ENCODE data around the gene ICAM4. TPM values are rescaled to one million over a fixed set of nuclear protein-coding genes. Genes with fewer than 3 reads are reported as not detected.
"Not testable (repeated sequence)": the region's sequence is repeated elsewhere in the genome, so short reads cannot be mapped to it uniquely, and the experiment has no call there.

ICAM4 gene
- total RNA-seq, 2 experiments from 2014 or later: 0.99 to 1.1 TPM

DNA sequence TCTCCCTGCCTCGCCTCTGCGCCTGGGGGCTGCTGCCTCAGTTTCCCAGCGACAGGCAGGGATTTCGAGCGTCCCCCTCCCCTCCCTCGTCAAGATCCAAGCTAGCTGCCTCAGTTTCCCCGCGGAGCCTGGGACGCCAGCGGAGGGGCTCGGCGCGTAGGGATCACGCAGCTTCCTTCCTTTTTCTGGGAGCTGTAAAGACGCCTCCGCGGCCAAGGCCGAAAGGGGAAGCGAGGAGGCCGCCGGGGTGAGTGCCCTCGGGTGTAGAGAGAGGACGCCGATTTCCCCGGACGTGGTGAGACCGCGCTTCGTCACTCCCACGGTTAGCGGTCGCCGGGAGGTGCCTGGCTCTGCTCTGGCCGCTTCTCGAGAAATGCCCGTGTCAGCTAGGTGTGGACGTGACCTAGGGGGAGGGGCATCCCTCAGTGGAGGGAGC is 16.6 kb upstream of the ICAM4 start:
- H3K27me3 Mint-ChIP-seq (ENCODE audit: low read depth): no peaks in the 10 kb centered on the region
- peak; percentile 87 for DNase-seq
- H3K36me3 Mint-ChIP-seq (ENCODE audit: low read depth): peaks cover 11% of the 10 kb centered on the region
- ChIA-PET CTCF (interaction anchor here (0.7 to 10.8 kb wide), 20 partner anchors 10 to 185 kb away, joined by 3 to 383 read pairs (median 7); partner anchors contain the start of genes CDC37, ICAM4, ICAM5 and PDE4A), POLR2A (interaction anchor here (1.2 to 4.0 kb wide), 16 partner anchors 8 to 148 kb away, joined by 3 to 54 read pairs (median 9); partner anchors contain the start of genes CDC37, DNMT1, ICAM4 and ICAM5)
- H3K4me3 Mint-ChIP-seq: peak overlapping the region; percentile 82
- peaks cover 40% of the 10 kb centered on the region for H3K4me1 Mint-ChIP-seq (ENCODE audit: low read depth)
- peak overlapping the region; percentile 93 for H3K27ac Mint-ChIP-seq
- no peaks in the 10 kb centered on the region for H3K9me3 Mint-ChIP-seq (ENCODE audit: insufficient read depth)
- ATAC-seq: peak; percentile 70

DNA sequence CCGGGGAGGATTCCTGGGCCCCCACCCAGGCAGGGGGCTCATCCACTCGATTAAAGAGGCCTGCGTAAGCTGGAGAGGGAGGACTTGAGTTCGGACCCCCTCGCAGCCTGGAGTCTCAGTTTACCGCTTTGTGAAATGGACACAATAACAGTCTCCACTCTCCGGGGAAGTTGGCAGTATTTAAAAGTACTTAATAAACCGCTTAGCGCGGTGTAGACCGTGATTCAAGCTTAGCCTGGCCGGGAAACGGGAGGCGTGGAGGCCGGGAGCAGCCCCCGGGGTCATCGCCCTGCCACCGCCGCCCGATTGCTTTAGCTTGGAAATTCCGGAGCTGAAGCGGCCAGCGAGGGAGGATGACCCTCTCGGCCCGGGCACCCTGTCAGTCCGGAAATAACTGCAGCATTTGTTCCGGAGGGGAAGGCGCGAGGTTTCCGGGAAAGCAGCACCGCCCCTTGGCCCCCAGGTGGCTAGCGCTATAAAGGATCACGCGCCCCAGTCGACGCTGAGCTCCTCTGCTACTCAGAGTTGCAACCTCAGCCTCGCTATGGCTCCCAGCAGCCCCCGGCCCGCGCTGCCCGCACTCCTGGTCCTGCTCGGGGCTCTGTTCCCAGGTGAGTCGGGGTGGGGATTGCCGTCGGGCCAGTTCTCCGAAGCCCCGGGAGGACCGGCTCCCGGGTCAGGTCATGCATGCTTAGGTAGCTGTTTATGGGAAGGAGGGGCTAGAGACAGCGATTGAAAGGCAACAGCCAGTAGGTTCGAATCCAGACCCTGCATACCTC is 15.9 kb upstream of the ICAM4 start, which contains the start of gene ICAM1:
TSS of gene ICAM1 (plus strand) at position 505 of the 779 bp plus-strand sequence. CDS start at position 545, 40 bp downstream.
- H3K27ac Mint-ChIP-seq: peak within 1 kb of the TSS; percentile 93
- ATAC-seq (peak; percentile 68), DNase-seq (peak; percentile 88)
- H3K27me3 Mint-ChIP-seq (ENCODE audit: low read depth): no peaks in the 10 kb centered on the region
- ChIA-PET POLR2A (interaction anchor here (0.6 to 4.0 kb wide), 23 partner anchors 8 to 284 kb away, joined by 3 to 54 read pairs (median 6); partner anchors contain the start of genes CDC37, DNMT1, ICAM4 and ICAM5), CTCF (interaction anchor here (0.7 to 10.8 kb wide), 26 partner anchors 9 to 340 kb away, joined by 3 to 383 read pairs (median 6); partner anchors contain the start of genes CDC37, ICAM4, ICAM5 and PDE4A)
- H3K4me3 Mint-ChIP-seq: peak within 1 kb of the TSS; percentile 82
- H3K36me3 Mint-ChIP-seq (ENCODE audit: low read depth): peaks cover 14% of the 10 kb centered on the region
- no peaks in the 10 kb centered on the region for H3K9me3 Mint-ChIP-seq (ENCODE audit: insufficient read depth)
- H3K4me1 Mint-ChIP-seq (ENCODE audit: low read depth): peaks cover 40% of the 10 kb centered on the region

DNA sequence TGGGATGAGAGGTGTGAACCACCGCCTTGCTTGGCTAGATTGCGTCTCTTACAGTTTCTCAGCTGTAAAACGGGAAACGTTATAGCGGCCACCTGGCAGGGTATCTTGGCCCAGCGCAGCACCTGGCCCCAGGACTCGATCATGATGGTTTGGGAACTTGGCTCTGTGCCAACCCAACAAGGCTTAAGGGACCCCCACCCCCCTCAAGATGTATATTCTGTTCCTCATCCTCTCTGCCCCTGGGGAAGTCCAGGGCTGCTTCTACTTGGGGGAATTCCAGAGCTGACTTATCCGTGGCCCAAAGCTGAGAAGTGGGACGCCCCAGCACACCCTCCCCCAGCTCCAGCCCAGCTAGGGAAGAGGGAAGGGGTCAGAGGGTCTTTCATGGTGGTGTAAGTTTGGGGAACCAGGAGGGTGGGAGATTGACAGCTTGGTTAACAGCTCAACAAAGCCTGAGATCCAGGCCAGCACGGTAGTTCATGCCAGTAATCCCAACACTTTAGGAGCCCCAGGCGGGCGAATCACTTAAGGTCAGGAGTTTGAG is 15.1 kb upstream of the ICAM4 start:
- Mint-ChIP-seq H3K4me3 (peak overlapping the region; percentile 82), H3K27me3 (ENCODE audit: low read depth) (no peaks in the 10 kb centered on the region), H3K9me3 (ENCODE audit: insufficient read depth) (no peaks in the 10 kb centered on the region), H3K36me3 (ENCODE audit: low read depth) (peaks cover 14% of the 10 kb centered on the region), H3K27ac (peak overlapping the region; percentile 93), H3K4me1 (ENCODE audit: low read depth) (peaks cover 40% of the 10 kb centered on the region)
- ChIA-PET CTCF (interaction anchor here (0.7 to 10.8 kb wide), 20 partner anchors 8 to 341 kb away, joined by 3 to 383 read pairs (median 7); partner anchors contain the start of genes CDC37, ICAM4, ICAM5 and PDE4A), POLR2A (interaction anchor here (0.6 to 4.0 kb wide), 22 partner anchors 8 to 290 kb away, joined by 3 to 54 read pairs (median 5); partner anchors contain the start of genes CDC37, ICAM4, ICAM5 and RAVER1)
- DNase-seq (peak; percentile 37), ATAC-seq (peak; percentile 0)

DNA sequence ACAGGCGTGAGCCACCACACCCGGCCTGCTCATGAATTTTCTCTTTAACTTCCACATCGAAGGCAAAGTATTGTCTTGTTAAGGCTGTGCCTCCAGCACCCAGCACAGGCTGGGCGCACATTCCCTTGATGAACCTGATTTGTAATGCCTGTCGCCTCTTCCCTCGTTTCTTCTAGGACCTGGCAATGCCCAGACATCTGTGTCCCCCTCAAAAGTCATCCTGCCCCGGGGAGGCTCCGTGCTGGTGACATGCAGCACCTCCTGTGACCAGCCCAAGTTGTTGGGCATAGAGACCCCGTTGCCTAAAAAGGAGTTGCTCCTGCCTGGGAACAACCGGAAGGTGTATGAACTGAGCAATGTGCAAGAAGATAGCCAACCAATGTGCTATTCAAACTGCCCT is 12.2 kb upstream of the ICAM4 start:
- CTCF ChIA-PET: interaction anchor here (1.2 to 10.8 kb wide), 2 partner anchors 15 to 111 kb away, joined by 9 to 383 read pairs; partner anchors contain the start of gene TYK2
- Mint-ChIP-seq H3K4me3 (no peak overlapping the region), H3K27me3 (ENCODE audit: low read depth) (no peaks in the 10 kb centered on the region), H3K27ac (peak overlapping the region; percentile 4), H3K9me3 (ENCODE audit: insufficient read depth) (no peaks in the 10 kb centered on the region), H3K4me1 (ENCODE audit: low read depth) (peaks cover 48% of the 10 kb centered on the region), H3K36me3 (ENCODE audit: low read depth) (peaks cover 26% of the 10 kb centered on the region)
- DNase-seq: no peak
- POLR2A ChIA-PET: no interaction called here
- no peak for ATAC-seq

DNA sequence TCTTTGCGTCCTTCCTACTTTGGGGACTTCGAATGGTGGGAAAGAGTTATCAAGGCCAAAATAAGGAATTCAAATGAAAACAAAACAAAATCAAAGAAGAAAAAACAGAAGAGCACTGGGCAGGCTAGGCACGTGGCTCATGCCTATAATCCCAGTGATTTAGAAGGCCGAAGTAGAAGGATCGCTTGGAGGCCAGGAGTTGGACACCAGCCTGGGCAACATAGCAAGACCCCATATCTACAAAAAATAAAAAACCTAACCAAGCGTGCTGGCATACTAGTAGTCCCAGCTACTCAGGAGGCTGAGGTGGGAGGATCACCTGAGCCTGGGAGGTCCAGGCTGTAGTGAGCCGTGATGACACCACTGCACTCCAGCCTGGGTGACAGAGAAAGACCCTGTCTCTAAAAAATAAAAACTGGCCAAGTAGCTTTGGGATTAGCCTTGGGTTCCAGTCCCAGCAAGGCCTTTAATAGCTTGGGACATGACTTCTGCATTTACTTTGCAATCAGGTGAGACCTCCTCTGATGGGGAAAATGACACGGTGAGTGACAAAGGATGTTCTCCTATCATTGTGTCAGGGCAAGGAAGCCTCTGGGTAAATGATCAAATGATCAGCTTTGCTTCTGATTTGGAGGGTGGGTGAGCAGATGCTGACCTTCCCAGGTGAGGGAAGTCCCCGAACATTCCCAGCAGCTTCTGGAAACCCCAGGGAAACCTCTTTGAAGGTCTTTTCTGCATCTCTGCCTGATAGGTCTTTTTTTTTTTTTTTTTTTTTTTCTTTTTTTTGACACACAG is 8.8 kb upstream of the ICAM4 start:
- CTCF ChIA-PET: interaction anchor here (1.0 to 3.3 kb wide), 4 partner anchors 9 to 111 kb away, joined by 3 to 15 read pairs (median 6); no protein-coding TSS in a partner anchor
- Mint-ChIP-seq H3K4me3 (no peak overlapping the region), H3K9me3 (ENCODE audit: insufficient read depth) (no peaks in the 10 kb centered on the region), H3K36me3 (ENCODE audit: low read depth) (peaks cover 34% of the 10 kb centered on the region), H3K27me3 (ENCODE audit: low read depth) (no peaks in the 10 kb centered on the region), H3K4me1 (ENCODE audit: low read depth) (peaks cover 33% of the 10 kb centered on the region), H3K27ac (no peak overlapping the region)
- ATAC-seq (no peak), DNase-seq (no peak)
- POLR2A ChIA-PET: interaction anchor here (1.9 to 3.2 kb wide), 2 partner anchors 8 to 9 kb away, joined by 6 to 16 read pairs; partner anchors contain the start of genes ICAM1 and ICAM4

DNA sequence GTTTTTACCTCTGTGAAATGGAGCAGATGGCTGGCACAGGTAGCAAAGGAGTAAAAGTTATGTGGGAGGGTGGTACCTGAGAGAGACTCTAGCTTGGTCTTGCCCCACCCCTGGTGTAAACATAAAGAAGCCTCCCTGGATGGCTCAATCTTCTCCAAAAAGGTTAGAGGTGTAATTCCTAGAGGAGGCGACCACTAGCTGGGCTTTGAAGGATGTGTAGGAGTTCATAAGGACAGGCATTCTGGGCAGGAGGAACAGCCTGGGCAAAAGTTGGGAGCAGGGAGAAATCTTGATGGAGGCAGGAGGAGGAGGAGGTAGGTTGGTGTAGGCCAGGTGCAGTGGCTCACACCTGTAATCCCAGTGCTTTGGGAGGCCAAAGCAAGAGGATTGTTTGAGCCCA is 7.8 kb upstream of the ICAM4 start:
- DNase-seq (no peak), ATAC-seq (no peak)
- CTCF ChIA-PET: interaction anchor here (1.3 to 3.3 kb wide), 4 partner anchors 8 to 110 kb away, joined by 4 to 15 read pairs (median 12); partner anchors contain the start of gene ICAM1
- H3K36me3 Mint-ChIP-seq (ENCODE audit: low read depth): peaks cover 41% of the 10 kb centered on the region
- no peaks in the 10 kb centered on the region for H3K9me3 Mint-ChIP-seq (ENCODE audit: insufficient read depth)
- peaks cover 35% of the 10 kb centered on the region for H3K4me1 Mint-ChIP-seq (ENCODE audit: low read depth)
- no peaks in the 10 kb centered on the region for H3K27me3 Mint-ChIP-seq (ENCODE audit: low read depth)
- H3K4me3 Mint-ChIP-seq: no peak overlapping the region
- peak overlapping the region; percentile 70 for H3K27ac Mint-ChIP-seq
- POLR2A ChIA-PET: interaction anchor here (3.2 kb wide), 1 partner anchor 9 kb away, joined by 16 read pairs; the partner anchor contains the start of gene ICAM1

DNA sequence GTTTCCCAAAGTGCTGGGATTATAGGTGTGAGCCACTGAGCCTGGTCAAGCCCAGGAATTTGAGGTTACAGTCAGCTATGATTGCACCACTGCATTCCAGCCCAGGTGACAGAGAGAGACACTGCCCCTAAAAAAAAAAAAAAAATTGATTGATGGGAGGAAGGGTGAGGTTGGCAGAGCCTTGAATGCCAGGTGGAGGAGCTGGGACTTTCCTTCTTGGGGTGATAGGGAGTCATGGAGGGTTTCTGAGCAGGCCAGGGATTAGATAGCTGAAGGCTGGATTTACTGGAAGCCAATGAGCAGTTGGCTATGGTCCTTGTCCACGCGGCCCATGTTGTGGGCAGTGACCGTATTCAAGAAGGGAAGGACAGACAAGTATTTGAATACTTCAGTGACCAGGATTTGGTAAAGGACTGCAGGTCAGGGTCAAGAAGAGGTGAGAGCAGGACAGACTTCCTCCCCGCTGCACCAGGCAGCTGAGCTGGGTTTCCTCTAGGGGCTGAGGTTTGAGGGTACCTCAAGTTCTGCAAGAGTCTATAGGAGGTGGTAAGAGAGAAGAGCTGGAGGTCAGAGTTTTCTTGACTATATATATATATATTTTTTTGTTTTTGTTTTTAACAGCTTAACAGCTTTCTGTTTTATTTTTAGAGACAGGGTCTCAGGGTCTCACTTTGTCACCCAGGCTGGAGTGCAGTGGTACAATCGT is 6.9 kb upstream of the ICAM4 start:
- peak; percentile 60 for ATAC-seq
- H3K27me3 Mint-ChIP-seq (ENCODE audit: low read depth): no peaks in the 10 kb centered on the region
- no peak overlapping the region for H3K4me3 Mint-ChIP-seq
- peaks cover 47% of the 10 kb centered on the region for H3K36me3 Mint-ChIP-seq (ENCODE audit: low read depth)
- no peaks in the 10 kb centered on the region for H3K9me3 Mint-ChIP-seq (ENCODE audit: insufficient read depth)
- DNase-seq: peak; percentile 44
- H3K27ac Mint-ChIP-seq: peak overlapping the region; percentile 58
- ChIA-PET CTCF (interaction anchor here (0.6 to 3.3 kb wide), 9 partner anchors 9 to 145 kb away, joined by 3 to 15 read pairs (median 6); partner anchors contain the start of genes ICAM1 and ICAM5), POLR2A (interaction anchor here (0.7 to 3.2 kb wide), 4 partner anchors 10 to 481 kb away, joined by 3 to 16 read pairs (median 4); partner anchors contain the start of genes ICAM1 and TYK2)
- peaks cover 31% of the 10 kb centered on the region for H3K4me1 Mint-ChIP-seq (ENCODE audit: low read depth)

DNA sequence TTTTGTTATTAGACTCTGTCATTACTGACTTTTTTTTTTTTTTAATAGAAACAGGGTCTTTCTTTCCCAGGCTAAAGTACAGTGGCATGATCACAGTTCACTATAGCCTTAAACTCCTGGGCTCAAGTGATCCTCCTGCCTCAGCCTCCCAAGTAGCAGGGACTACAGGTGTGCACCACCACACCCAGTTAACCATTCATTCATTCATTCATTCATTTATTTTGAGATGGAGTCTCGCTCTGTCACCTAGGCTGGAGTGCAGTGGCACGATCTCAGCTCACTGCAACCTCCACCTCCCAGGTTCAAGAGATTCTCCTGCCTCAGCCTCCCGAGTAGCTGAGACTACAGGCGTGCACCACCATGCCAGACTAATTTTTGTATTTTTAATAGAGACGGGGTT is 4.7 kb upstream of the ICAM4 start:
- H3K9me3 Mint-ChIP-seq (ENCODE audit: insufficient read depth); ATAC-seq; H3K27me3 Mint-ChIP-seq (ENCODE audit: low read depth); DNase-seq; CTCF ChIA-PET; POLR2A ChIA-PET; H3K4me3 Mint-ChIP-seq; H3K27ac Mint-ChIP-seq: not testable (repeated sequence)
- Mint-ChIP-seq H3K4me1 (ENCODE audit: low read depth) (peaks cover 51% of the 10 kb centered on the region), H3K36me3 (ENCODE audit: low read depth) (peaks cover 54% of the 10 kb centered on the region)

DNA sequence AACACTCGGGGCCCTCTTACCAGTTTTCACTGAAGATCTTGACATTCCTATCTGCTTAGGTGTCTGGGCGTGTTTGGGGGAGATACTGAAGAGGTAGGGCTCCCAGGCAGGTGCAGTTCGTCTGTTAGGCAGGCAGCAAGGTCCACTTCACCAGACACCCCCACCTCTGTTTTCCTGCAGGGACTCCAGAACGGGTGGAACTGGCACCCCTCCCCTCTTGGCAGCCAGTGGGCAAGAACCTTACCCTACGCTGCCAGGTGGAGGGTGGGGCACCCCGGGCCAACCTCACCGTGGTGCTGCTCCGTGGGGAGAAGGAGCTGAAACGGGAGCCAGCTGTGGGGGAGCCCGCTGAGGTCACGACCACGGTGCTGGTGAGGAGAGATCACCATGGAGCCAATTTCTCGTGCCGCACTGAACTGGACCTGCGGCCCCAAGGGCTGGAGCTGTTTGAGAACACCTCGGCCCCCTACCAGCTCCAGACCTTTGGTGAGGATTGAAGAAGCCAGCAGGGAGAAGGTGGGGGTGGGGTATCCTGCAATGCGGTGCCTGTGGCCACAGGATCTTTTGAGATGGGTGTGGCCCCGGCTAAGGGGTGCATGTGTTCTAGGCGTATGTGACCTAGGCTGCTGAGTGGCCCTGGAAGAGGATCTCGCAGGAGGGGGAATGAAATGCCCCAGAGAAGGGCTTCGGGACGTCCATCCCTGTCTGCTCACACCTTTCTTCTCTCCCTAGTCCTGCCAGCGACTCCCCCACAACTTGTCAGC is 3.3 kb upstream of the ICAM4 start:
- H3K4me1 Mint-ChIP-seq (ENCODE audit: low read depth): peaks cover 59% of the 10 kb centered on the region
- no peak for DNase-seq
- no peak for ATAC-seq
- H3K9me3 Mint-ChIP-seq (ENCODE audit: insufficient read depth): no peaks in the 10 kb centered on the region
- ChIA-PET CTCF (no interaction called here), POLR2A (no interaction called here)
- H3K27me3 Mint-ChIP-seq (ENCODE audit: low read depth): peaks cover 9% of the 10 kb centered on the region
- H3K27ac Mint-ChIP-seq: no peak overlapping the region
- H3K36me3 Mint-ChIP-seq (ENCODE audit: low read depth): peaks cover 48% of the 10 kb centered on the region
- H3K4me3 Mint-ChIP-seq: no peak overlapping the region

All from activated CD8-positive, alpha-beta T cell treated with anti-CD3 and anti-CD28 coated beads, Interleukin-2, amount 10 ng/mL, durations not matched to agents 7 days and 5 days (primary cell).